ENCODE measurements around the gene CRACDL.

The CRACDL gene

GRCh38 chr2:98852932-98853331 is 83.1 kb downstream of the CRACDL start:
- DNase-seq, result no peak

- no peak for DNase-seq
Measured at GRCh38 chr2:98850074-98850473, 86.0 kb downstream of the CRACDL start.

GRCh38 chr2:98849113-98849512 is 86.9 kb downstream of the CRACDL start:
- no peak for DNase-seq

GRCh38 chr2:98847853-98848252 is 88.2 kb downstream of the CRACDL start:
- DNase-seq, result no peak

GRCh38 chr2:98846041-98846440 is 90.0 kb downstream of the CRACDL start:
- no peak for DNase-seq

GRCh38 chr2:98842136-98842535 is 93.9 kb downstream of the CRACDL start:
- DNase-seq, result no peak

GRCh38 chr2:98839292-98839691 is 96.7 kb downstream of the CRACDL start:
- DNase-seq, result no peak

GRCh38 chr2:98835831-98836385 is 100.1 kb downstream of the CRACDL start:
- DNase-seq, result peak; percentile 56

- no peak for DNase-seq
Measured at GRCh38 chr2:98833917-98834263, 102.1 kb downstream of the CRACDL start.

- no peak for DNase-seq
Measured at GRCh38 chr2:98833172-98833916, 102.7 kb downstream of the CRACDL start.

GRCh38 chr2:98832172-98832571 is 103.9 kb downstream of the CRACDL start:
- no peak for DNase-seq

GRCh38 chr2:98830571-98831145 is 105.4 kb downstream of the CRACDL start:
- no peak for DNase-seq

- no peak for DNase-seq
Measured at GRCh38 chr2:98829581-98830270, 106.3 kb downstream of the CRACDL start.

GRCh38 chr2:98828793-98829371 is 107.1 kb downstream of the CRACDL start:
- DNase-seq, result no peak

GRCh38 chr2:98828369-98828744 is 107.7 kb downstream of the CRACDL start:
- DNase-seq, result no peak

- no peak for DNase-seq
Measured at GRCh38 chr2:98827625-98828368, 108.2 kb downstream of the CRACDL start.

- DNase-seq, result no peak
Measured at GRCh38 chr2:98826856-98827255, 109.2 kb downstream of the CRACDL start.

GRCh38 chr2:98825858-98826257 is 110.2 kb downstream of the CRACDL start:
- DNase-seq, result no peak

GRCh38 chr2:98825404-98825803 is 110.6 kb downstream of the CRACDL start:
- no peak for DNase-seq

GRCh38 chr2:98825020-98825350 is 111.0 kb downstream of the CRACDL start:
- no peak for DNase-seq

GRCh38 chr2:98824256-98825019 is 111.6 kb downstream of the CRACDL start:
- DNase-seq, result no peak
